ENCODE data around the gene CARTPT. TPM values are rescaled to one million over a fixed set of nuclear protein-coding genes. Genes with fewer than 3 reads are reported as not detected.

CARTPT gene
- total RNA-seq, 1 experiment from 2014 or later, result not detected

DNA sequence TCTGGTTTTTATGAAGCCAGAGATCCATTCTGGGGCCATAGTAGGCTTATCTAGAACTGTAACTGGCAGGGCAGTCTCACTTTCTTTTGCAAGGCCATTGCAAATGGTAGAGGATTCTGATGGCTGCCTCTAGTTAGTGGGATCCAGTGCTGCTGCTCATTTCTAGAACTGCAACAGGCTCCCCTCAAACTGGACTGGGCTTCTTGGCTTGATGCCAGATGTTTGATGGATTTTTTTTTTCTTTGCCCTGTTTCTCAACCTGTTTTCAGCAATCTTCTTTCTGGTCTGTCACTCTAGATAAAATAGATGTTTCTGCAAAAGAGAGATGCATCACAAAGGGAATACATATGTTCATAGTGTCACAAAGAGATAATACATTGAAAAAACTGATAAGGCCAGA lies 11.9 kb downstream of the CARTPT start:
- no TSS peak for BruUV-seq (replicated peaks)
- H3K9me3 Mint-ChIP-seq (ENCODE audit: unreplicated experiment), result no peaks in the 10 kb centered on the region
- no peak overlapping the region for H3K27ac Mint-ChIP-seq (ENCODE audit: low read depth, unreplicated experiment)
- H3K4me3 Mint-ChIP-seq (ENCODE audit: unreplicated experiment), result no peak overlapping the region
- H3K27me3 Mint-ChIP-seq (ENCODE audit: insufficient read depth, unreplicated experiment), result peaks cover 96% of the 10 kb centered on the region
- H3K4me1 Mint-ChIP-seq (ENCODE audit: insufficient read depth, unreplicated experiment), result no peaks in the 10 kb centered on the region
- ChIA-PET POLR2A (no interaction called here), CTCF (no interaction called here)
- TF ChIP-seq, protein P1, sequence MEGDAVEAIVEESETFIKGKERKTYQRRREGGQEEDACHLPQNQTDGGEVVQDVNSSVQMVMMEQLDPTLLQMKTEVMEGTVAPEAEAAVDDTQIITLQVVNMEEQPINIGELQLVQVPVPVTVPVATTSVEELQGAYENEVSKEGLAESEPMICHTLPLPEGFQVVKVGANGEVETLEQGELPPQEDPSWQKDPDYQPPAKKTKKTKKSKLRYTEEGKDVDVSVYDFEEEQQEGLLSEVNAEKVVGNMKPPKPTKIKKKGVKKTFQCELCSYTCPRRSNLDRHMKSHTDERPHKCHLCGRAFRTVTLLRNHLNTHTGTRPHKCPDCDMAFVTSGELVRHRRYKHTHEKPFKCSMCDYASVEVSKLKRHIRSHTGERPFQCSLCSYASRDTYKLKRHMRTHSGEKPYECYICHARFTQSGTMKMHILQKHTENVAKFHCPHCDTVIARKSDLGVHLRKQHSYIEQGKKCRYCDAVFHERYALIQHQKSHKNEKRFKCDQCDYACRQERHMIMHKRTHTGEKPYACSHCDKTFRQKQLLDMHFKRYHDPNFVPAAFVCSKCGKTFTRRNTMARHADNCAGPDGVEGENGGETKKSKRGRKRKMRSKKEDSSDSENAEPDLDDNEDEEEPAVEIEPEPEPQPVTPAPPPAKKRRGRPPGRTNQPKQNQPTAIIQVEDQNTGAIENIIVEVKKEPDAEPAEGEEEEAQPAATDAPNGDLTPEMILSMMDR (IDR thresholded peaks at IDR 0.05; ENCODE audit: unreplicated experiment), result no peak
- H3K36me3 Mint-ChIP-seq (ENCODE audit: insufficient read depth, unreplicated experiment), result no peaks in the 10 kb centered on the region
- no peak for DNase-seq (ENCODE audit: unreplicated experiment)
- intact Hi-C loops (cut with micrococcal nuclease), result no loop called here

DNA sequence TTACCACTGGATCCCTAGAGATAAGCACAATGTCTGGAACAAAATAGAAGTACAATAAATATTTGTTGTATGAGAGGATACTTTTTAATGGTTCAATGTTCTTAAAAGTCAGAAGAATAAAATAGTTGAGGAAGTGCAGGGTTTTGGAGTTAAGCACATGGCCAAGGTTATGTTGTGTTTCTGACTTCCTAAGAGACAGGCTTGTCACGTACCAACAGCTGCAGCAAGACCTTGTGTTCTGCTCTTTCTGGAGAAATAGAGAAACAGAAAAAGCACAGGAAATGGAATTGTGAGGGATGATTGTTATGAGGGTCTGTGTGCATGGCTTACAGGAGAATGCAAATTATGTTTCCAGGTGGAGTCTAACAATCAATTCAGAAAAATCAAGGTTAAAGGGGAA lies 12.9 kb downstream of the CARTPT start:
- CTCF ChIA-PET, result no interaction called here
- Mint-ChIP-seq H3K4me1 (ENCODE audit: insufficient read depth, unreplicated experiment) (no peaks in the 10 kb centered on the region), H3K9me3 (ENCODE audit: unreplicated experiment) (no peaks in the 10 kb centered on the region), H3K27ac (ENCODE audit: low read depth, unreplicated experiment) (no peak overlapping the region), H3K36me3 (ENCODE audit: insufficient read depth, unreplicated experiment) (no peaks in the 10 kb centered on the region), H3K4me3 (ENCODE audit: unreplicated experiment) (no peak overlapping the region), H3K27me3 (ENCODE audit: insufficient read depth, unreplicated experiment) (peaks cover 93% of the 10 kb centered on the region)
- no peak for DNase-seq (ENCODE audit: unreplicated experiment)
- intact Hi-C loops (cut with micrococcal nuclease), result no loop called here
- no TSS peak for BruUV-seq (replicated peaks)
- TF ChIP-seq, protein P1 (IDR thresholded peaks at IDR 0.05; ENCODE audit: unreplicated experiment), result no peak
- POLR2A ChIA-PET, result no interaction called here

DNA sequence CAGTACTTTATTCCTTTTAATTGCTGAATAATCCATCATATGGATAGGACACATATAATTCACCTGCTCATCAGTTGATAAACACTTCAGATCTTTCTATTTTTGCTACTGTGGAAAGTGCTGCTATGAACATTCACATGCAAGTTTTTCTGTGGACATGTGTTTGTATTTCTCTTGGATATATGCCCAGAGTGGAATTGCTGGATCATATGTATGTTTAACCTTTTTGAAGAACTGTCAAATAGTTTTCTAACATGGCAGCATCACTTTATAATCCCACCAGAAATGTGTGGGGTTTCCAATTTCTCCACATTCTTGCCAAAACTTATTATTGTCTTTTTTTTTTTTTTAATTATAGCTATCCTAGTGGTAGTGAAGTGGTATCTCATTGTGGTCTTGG lies 15.1 kb downstream of the CARTPT start:
- Mint-ChIP-seq H3K4me3 (ENCODE audit: unreplicated experiment) (no peak overlapping the region), H3K9me3 (ENCODE audit: unreplicated experiment) (no peaks in the 10 kb centered on the region), H3K27me3 (ENCODE audit: insufficient read depth, unreplicated experiment) (peaks cover 72% of the 10 kb centered on the region), H3K4me1 (ENCODE audit: insufficient read depth, unreplicated experiment) (no peaks in the 10 kb centered on the region), H3K27ac (ENCODE audit: low read depth, unreplicated experiment) (no peak overlapping the region), H3K36me3 (ENCODE audit: insufficient read depth, unreplicated experiment) (no peaks in the 10 kb centered on the region)
- TF ChIP-seq, protein P1 (IDR thresholded peaks at IDR 0.05; ENCODE audit: unreplicated experiment), result no peak
- ChIA-PET POLR2A (no interaction called here), CTCF (no interaction called here)
- intact Hi-C loops (cut with micrococcal nuclease), result no loop called here
- BruUV-seq (replicated peaks), result no TSS peak
- DNase-seq (ENCODE audit: unreplicated experiment), result no peak

DNA sequence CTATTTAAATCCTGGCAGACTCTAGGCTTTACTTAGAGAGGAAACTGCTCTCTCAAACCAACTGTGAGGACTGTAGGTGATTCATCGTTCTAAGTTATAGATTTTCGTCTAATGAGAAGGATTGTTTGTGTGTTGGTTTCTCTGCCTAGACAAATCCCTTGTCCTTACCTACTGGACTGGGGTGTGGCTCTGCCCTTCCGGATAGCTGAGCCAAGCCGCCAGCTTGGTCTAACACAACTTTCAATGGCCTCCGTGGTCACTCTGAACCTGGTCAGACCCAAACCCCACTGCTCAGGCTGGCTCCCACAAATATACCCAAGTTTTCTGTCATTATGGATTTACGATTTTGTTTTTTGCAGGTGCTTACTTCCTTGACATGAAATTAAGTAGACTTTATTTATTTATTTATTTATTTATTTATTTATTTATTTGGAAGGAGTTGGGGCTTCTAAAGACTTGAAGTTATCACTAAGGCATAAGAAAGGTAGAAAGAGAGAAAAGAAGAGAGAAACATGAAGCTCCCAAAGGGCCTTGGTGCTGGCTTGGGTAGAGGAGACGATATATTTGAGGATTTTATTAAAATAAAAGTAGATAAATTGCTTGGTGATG lies 19.0 kb downstream of the CARTPT start:
- H3K4me3 Mint-ChIP-seq (ENCODE audit: unreplicated experiment), result no peak overlapping the region
- CTCF ChIA-PET, result no interaction called here
- BruUV-seq (replicated peaks), result no TSS peak
- no peaks in the 10 kb centered on the region for H3K4me1 Mint-ChIP-seq (ENCODE audit: insufficient read depth, unreplicated experiment)
- intact Hi-C loops (cut with micrococcal nuclease), result no loop called here
- TF ChIP-seq, protein P1 (IDR thresholded peaks at IDR 0.05; ENCODE audit: unreplicated experiment), result no peak
- POLR2A ChIA-PET, result no interaction called here
- no peaks in the 10 kb centered on the region for H3K36me3 Mint-ChIP-seq (ENCODE audit: insufficient read depth, unreplicated experiment)
- H3K9me3 Mint-ChIP-seq (ENCODE audit: unreplicated experiment), result no peaks in the 10 kb centered on the region
- H3K27ac Mint-ChIP-seq (ENCODE audit: low read depth, unreplicated experiment), result no peak overlapping the region
- DNase-seq (ENCODE audit: unreplicated experiment), result no peak
- H3K27me3 Mint-ChIP-seq (ENCODE audit: insufficient read depth, unreplicated experiment), result peaks cover 55% of the 10 kb centered on the region

Data from MCF 10A (cell line).